HG03097 (cell line): ENCODE results near the gene MED12L.

ENCODE experiments used
- ATAC-seq: cut with Tn5 transposase; IDR thresholded peaks from one replicate; pipeline ENCODE4 v1.9.1; 2021; ENCODE audit not compliant: unreplicated experiment, low FRiP score

Gene MED12L

GRCh38 chr3:151087648-151088047 is 2.2 kb downstream of the MED12L start:
- no peak for ATAC-seq

- ATAC-seq: no peak
Observed at GRCh38 chr3:151091685-151092345, 6.4 kb downstream of the MED12L start.

GRCh38 chr3:151093148-151093547 is 7.7 kb downstream of the MED12L start:
- ATAC-seq: no peak

- ATAC-seq: no peak
Observed at GRCh38 chr3:151093905-151094304, 8.4 kb downstream of the MED12L start.

GRCh38 chr3:151096716-151097115 is 11.3 kb downstream of the MED12L start:
- ATAC-seq: no peak

GRCh38 chr3:151100076-151100475 is 14.6 kb downstream of the MED12L start:
- no peak for ATAC-seq

- ATAC-seq: no peak
Observed at GRCh38 chr3:151101270-151101969, 16.0 kb downstream of the MED12L start.

- no peak for ATAC-seq
Observed at GRCh38 chr3:151106311-151106710, 20.8 kb downstream of the MED12L start.

GRCh38 chr3:151107177-151107576 is 21.7 kb downstream of the MED12L start:
- ATAC-seq: no peak

GRCh38 chr3:151107701-151108100 is 22.2 kb downstream of the MED12L start:
- no peak for ATAC-seq

- ATAC-seq: no peak
Observed at GRCh38 chr3:151109286-151109800, 23.9 kb downstream of the MED12L start.

GRCh38 chr3:151112731-151113130 is 27.3 kb downstream of the MED12L start:
- ATAC-seq: no peak

GRCh38 chr3:151113343-151113742 is 27.9 kb downstream of the MED12L start:
- no peak for ATAC-seq

GRCh38 chr3:151117047-151117446 is 31.6 kb downstream of the MED12L start:
- ATAC-seq: no peak

GRCh38 chr3:151119188-151119587 is 33.7 kb downstream of the MED12L start:
- no peak for ATAC-seq

- ATAC-seq: no peak
Observed at GRCh38 chr3:151120409-151120808, 34.9 kb downstream of the MED12L start.

GRCh38 chr3:151121016-151121415 is 35.6 kb downstream of the MED12L start:
- ATAC-seq: no peak

- ATAC-seq: no peak
Observed at GRCh38 chr3:151123827-151124226, 38.4 kb downstream of the MED12L start.

GRCh38 chr3:151124476-151124875 is 39.0 kb downstream of the MED12L start:
- no peak for ATAC-seq

- ATAC-seq: no peak
Observed at GRCh38 chr3:151130428-151130827, 45.0 kb downstream of the MED12L start.

GRCh38 chr3:151133175-151133574 is 47.7 kb downstream of the MED12L start:
- no peak for ATAC-seq

- ATAC-seq: no peak
Observed at GRCh38 chr3:151133917-151134450, 48.5 kb downstream of the MED12L start.
